PC-3 (cell line): Measurements from ENCODE around the gene SCML1. TPM values are rescaled to one million over a fixed set of nuclear protein-coding genes. Genes with fewer than 3 reads are reported as not detected.

Experiments used
- ATAC-seq: fragments of 200-7000 bp; cut with Tn5 transposase; 2 replicates; pipeline ENCODE4 v1.9.1; 2020; ENCODE audit warnings: mild to moderate bottlenecking, moderate library complexity
- BruUV-seq: library from RNA; stranded (reverse); fragments of 400-500 nt; replicated peaks from 2 replicates; lab custom pipeline; 2021; lab: Mats Ljungman, UMichigan
- CTCF ChIA-PET: fragments of 300-600 bp; sonication (Branson Sonifier 250); formaldehyde crosslinking; loops from one replicate; lab custom pipeline; 2022; ENCODE audit warnings: antibody characterized with exemption; lab: Charles Lee
- POLR2A ChIA-PET: fragments of 300-600 bp; sonication (Branson Sonifier 250); formaldehyde crosslinking; loops from one replicate; lab custom pipeline; 2022; ENCODE audit warnings: antibody characterized with exemption; ENCODE audit not compliant: unreplicated experiment; lab: Charles Lee
- DNase-seq: peaks from one replicate; pipeline ENCODE4 v3.0.0-alpha.2; 2015
- H2AFZ ChIP-seq: fragments of 300-600 bp; sonication (generic); 2 replicates; pipeline ENCODE4 v1.6.0; 2016; ENCODE audit warnings: antibody characterized with exemption, low read length
- H3F3A ChIP-seq: fragments of 300-600 bp; sonication (generic); one replicate; pipeline ENCODE4 v1.6.0; 2017; ENCODE audit warnings: antibody characterized with exemption, low read length, control low read depth, mild to moderate bottlenecking; ENCODE audit not compliant: unreplicated experiment
- H3K27ac ChIP-seq: fragments of 300-600 bp; sonication (generic); 2 replicates; pipeline ENCODE4 v1.5.1; 2016; ENCODE audit warnings: mild to moderate bottlenecking, low read length
- H3K27me3 ChIP-seq: fragments of 300-600 bp; sonication (generic); 2 replicates; pipeline ENCODE4 v1.6.1; 2016; ENCODE audit warnings: low read length, mixed read lengths
- H3K36me3 ChIP-seq: fragments of 300-600 bp; sonication (generic); 2 replicates; pipeline ENCODE4 v1.6.1; 2016; ENCODE audit warnings: low read depth, mixed run types, low read length, mixed read lengths
- H3K4me1 ChIP-seq: fragments of 300-600 bp; sonication (generic); 2 replicates; pipeline ENCODE4 v1.5.1; 2016; ENCODE audit warnings: low read length; ENCODE audit not compliant: insufficient read depth
- H3K4me2 ChIP-seq: fragments of 300-600 bp; sonication (generic); 2 replicates; pipeline ENCODE4 v1.6.0; 2016; ENCODE audit warnings: low read length
- H3K4me3 ChIP-seq: fragments of 300-600 bp; sonication (generic); 2 replicates; pipeline ENCODE4 v1.5.1; 2016; ENCODE audit warnings: mild to moderate bottlenecking, low read length, mixed read lengths
- H3K79me2 ChIP-seq: fragments of 300-600 bp; sonication (generic); 2 replicates; pipeline ENCODE4 v1.6.1; 2017; ENCODE audit warnings: low read length, mixed read lengths
- H3K9ac ChIP-seq: fragments of 300-600 bp; sonication (generic); 2 replicates; pipeline ENCODE4 v1.6.0; 2016; ENCODE audit warnings: mild to moderate bottlenecking, low read length
- H3K9me2 ChIP-seq: fragments of 300-600 bp; sonication (generic); replicated peaks from 2 replicates; pipeline ENCODE4 v1.6.1; 2016; ENCODE audit warnings: mixed run types, low read length, mixed read lengths
- H3K9me3 ChIP-seq: fragments of 300-600 bp; sonication (generic); 2 replicates; pipeline ENCODE4 v1.6.1; 2016; ENCODE audit warnings: low read length, mixed read lengths
- H4K20me1 ChIP-seq: fragments of 300-600 bp; sonication (generic); 2 replicates; pipeline ENCODE4 v1.6.1; 2016; ENCODE audit warnings: low read length, mixed read lengths
- EZH2 ChIP-seq: fragments of 300-600 bp; sonication (generic); IDR thresholded peaks from one replicate; pipeline ENCODE4 v1.6.1; 2017; ENCODE audit warnings: antibody characterized with exemption, mild to moderate bottlenecking, low read length; ENCODE audit not compliant: unreplicated experiment
- EZH2phosphoT487 ChIP-seq: fragments of 300-600 bp; sonication (generic); IDR thresholded peaks from 2 replicates; pipeline ENCODE4 v1.6.1; 2018; ENCODE audit warnings: mild to moderate bottlenecking, antibody characterized with exemption, low read length, borderline replicate concordance
- intact Hi-C: fragments of 100-400 bp; cut with micrococcal nuclease; formaldehyde crosslinking; loops from 2 replicates; pipeline ENCODE4 v1.9.0; 2023
- total RNA-seq: library from RNA; depleted of rRNA; stranded (reverse); fragments of >200 nt; gene quantifications from 2 replicates; pipeline ENCODE4 v1.2.3, GENCODE V29; 2014
- TF ChIP-seq, protein P1 (sequence below): fragments of 300-600 bp; sonication (generic); conservative IDR thresholded peaks from 2 replicates; pipeline ENCODE4 v1.5.1; 2017; ENCODE audit warnings: antibody characterized with exemption, low read depth, mild to moderate bottlenecking, low read length

Gene SCML1
- total RNA-seq, 1 experiment from 2014 or later: 13.0 TPM

GRCh38 chrX:17705211-17705610 lies 32.1 kb upstream of the SCML1 start:
- ChIA-PET CTCF (no interaction called here), POLR2A (no interaction called here)
- Histone ChIP-seq H3K9me2 (no peaks in the 10 kb centered on the region), H2AFZ (no peak overlapping the region), H4K20me1 (no peaks in the 10 kb centered on the region), H3K27ac (no peak overlapping the region), H3K36me3 (no peaks in the 10 kb centered on the region), H3K4me3 (no peak overlapping the region), H3K9me3 (no peaks in the 10 kb centered on the region), H3K9ac (no peak overlapping the region), H3K79me2 (no peaks in the 10 kb centered on the region), H3K4me2 (no peak overlapping the region), H3K27me3 (no peaks in the 10 kb centered on the region), H3F3A (no peaks in the 10 kb centered on the region), H3K4me1 (peaks cover 43% of the 10 kb centered on the region)
- intact Hi-C loops: no loop called here
- DNase-seq (no peak), ATAC-seq (no peak)
- no TSS peak for BruUV-seq
- TF ChIP-seq EZH2 (no peak), EZH2phosphoT487 (no peak)
- TF ChIP-seq, protein P1, sequence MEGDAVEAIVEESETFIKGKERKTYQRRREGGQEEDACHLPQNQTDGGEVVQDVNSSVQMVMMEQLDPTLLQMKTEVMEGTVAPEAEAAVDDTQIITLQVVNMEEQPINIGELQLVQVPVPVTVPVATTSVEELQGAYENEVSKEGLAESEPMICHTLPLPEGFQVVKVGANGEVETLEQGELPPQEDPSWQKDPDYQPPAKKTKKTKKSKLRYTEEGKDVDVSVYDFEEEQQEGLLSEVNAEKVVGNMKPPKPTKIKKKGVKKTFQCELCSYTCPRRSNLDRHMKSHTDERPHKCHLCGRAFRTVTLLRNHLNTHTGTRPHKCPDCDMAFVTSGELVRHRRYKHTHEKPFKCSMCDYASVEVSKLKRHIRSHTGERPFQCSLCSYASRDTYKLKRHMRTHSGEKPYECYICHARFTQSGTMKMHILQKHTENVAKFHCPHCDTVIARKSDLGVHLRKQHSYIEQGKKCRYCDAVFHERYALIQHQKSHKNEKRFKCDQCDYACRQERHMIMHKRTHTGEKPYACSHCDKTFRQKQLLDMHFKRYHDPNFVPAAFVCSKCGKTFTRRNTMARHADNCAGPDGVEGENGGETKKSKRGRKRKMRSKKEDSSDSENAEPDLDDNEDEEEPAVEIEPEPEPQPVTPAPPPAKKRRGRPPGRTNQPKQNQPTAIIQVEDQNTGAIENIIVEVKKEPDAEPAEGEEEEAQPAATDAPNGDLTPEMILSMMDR: no peak

DNA sequence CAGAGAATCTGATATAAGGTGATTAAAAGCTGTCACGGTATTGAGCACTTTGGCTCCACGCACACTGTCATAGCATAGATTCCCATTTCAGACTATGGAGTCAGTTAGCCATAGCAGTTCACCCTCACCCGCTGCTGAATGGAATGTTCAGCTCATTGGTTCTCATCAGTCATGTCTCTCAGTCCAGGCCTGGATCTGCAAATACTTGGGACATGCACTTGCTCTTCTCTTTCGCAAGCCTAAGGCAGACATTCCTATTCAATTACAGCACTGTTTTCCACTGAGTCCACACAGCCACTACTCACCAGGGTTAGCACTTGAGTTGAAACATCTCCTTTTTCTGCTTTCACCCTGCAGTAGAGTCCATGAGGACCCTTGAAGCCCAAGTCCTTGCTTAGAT lies 30.6 kb upstream of the SCML1 start:
- intact Hi-C loops: no loop called here
- no peaks in the 10 kb centered on the region for H4K20me1 ChIP-seq
- H3K9me3 ChIP-seq: no peaks in the 10 kb centered on the region
- POLR2A ChIA-PET: no interaction called here
- no peak overlapping the region for H3K27ac ChIP-seq
- H3K4me1 ChIP-seq: peaks cover 30% of the 10 kb centered on the region
- DNase-seq: peak; percentile 43
- no peak overlapping the region for H2AFZ ChIP-seq
- H3K9me2 ChIP-seq: no peaks in the 10 kb centered on the region
- no peaks in the 10 kb centered on the region for H3F3A ChIP-seq
- H3K27me3 ChIP-seq: no peaks in the 10 kb centered on the region
- CTCF ChIA-PET: no interaction called here
- TF ChIP-seq EZH2phosphoT487: no peak
- TF ChIP-seq, protein P1: no peak
- ATAC-seq: no peak
- H3K36me3 ChIP-seq: no peaks in the 10 kb centered on the region
- BruUV-seq: no TSS peak
- H3K4me3 ChIP-seq: no peak overlapping the region
- no peaks in the 10 kb centered on the region for H3K79me2 ChIP-seq
- no peak overlapping the region for H3K4me2 ChIP-seq
- no peak overlapping the region for H3K9ac ChIP-seq

- no peak for ATAC-seq
- Histone ChIP-seq H3K9ac (no peak overlapping the region), H3K9me3 (no peaks in the 10 kb centered on the region), H3K79me2 (no peaks in the 10 kb centered on the region), H3K9me2 (no peaks in the 10 kb centered on the region), H3F3A (no peaks in the 10 kb centered on the region), H4K20me1 (no peaks in the 10 kb centered on the region), H2AFZ (no peak overlapping the region), H3K36me3 (no peaks in the 10 kb centered on the region), H3K27ac (no peak overlapping the region), H3K4me3 (no peak overlapping the region), H3K4me2 (no peak overlapping the region), H3K27me3 (no peaks in the 10 kb centered on the region), H3K4me1 (peaks cover 19% of the 10 kb centered on the region)
- no TSS peak for BruUV-seq
- intact Hi-C loops: no loop called here
- no peak for DNase-seq
- TF ChIP-seq, protein P1: no peak
- POLR2A ChIA-PET: no interaction called here
- CTCF ChIA-PET: no interaction called here
Measured at GRCh38 chrX:17707731-17708130, 29.6 kb upstream of the SCML1 start.
